Measurements from ENCODE around the gene USP6NL. TPM values are rescaled to one million over a fixed set of nuclear protein-coding genes. Genes with fewer than 3 reads are reported as not detected.

The USP6NL gene
- total RNA-seq, 1 experiment from 2014 or later, result 21.4 TPM

DNA sequence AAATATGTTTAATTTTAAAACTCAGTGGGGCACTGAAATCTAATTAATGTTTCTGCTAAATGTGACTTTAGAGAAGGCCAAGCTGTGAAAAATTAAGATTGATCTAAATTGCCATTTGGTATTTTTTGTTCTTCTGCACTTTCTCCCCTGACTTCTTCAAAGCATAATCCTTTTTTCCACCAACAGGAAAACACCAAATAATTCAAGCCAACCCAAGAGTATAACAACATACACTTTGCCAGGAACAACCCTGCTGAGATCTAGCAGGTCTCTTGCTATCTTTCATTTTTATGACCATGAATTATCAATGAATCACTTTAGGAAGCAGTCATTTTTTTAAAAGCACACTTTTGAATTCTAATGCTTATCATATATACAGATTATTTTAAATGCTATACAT is 100.1 kb downstream of the USP6NL start:
- no peak for DNase-seq (ENCODE audit: low spot score)
- Mint-ChIP-seq H3K27ac (no peak overlapping the region), H3K4me1 (peaks cover 12% of the 10 kb centered on the region), H3K9me3 (no peaks in the 10 kb centered on the region), H3K27me3 (ENCODE audit: low read depth) (no peaks in the 10 kb centered on the region), H3K36me3 (no peaks in the 10 kb centered on the region), H3K4me3 (no peak overlapping the region)
- POLR2A ChIA-PET, result no interaction called here
- TF ChIP-seq TP53 (CRISPR knock-in tag; IDR thresholded peaks at IDR 0.05), result no peak
- no peak for TF ChIP-seq SOX15 (CRISPR knock-in tag; IDR thresholded peaks at IDR 0.05)
- TF ChIP-seq, protein P1, sequence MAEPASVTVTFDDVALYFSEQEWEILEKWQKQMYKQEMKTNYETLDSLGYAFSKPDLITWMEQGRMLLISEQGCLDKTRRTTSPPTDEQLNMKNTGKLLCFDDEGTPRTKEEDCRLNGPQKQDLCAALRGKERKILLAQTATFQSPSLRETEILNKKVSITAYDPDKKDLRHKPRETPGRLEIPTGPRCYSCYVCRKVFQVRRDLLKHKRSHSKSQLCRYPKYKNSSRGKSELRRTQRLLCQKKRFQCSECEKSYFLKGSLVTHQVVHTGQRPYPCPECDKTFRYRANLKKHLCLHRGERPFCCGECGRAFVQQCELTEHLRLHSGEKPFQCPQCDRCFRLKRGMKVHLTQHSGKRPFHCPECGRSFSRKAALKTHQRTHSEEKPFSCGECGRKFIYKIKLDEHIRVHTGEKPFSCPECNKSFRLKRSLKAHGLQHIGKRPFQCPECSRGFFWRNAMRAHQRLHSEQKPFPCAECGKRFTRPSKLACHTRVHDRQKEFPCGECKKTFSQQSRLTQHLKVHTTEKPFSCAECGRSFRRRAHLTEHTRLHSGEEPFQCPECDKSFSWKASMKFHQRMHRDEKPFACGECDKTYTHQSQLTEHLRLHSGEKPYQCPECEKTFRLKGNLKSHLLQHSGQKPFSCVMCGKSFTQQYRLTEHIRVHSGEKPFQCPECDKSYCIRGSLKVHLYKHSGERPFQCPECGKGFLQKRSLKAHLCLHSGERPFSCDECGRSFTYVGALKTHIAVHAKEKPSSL (CRISPR knock-in tag; conservative IDR thresholded peaks at IDR 0.05), result no peak
- no peak for TF ChIP-seq HMGA2 (CRISPR knock-in tag; IDR thresholded peaks at IDR 0.05)
- no peak for TF ChIP-seq CBFB (CRISPR knock-in tag; IDR thresholded peaks at IDR 0.05; ENCODE audit: low read depth)
- TF ChIP-seq, protein P2, sequence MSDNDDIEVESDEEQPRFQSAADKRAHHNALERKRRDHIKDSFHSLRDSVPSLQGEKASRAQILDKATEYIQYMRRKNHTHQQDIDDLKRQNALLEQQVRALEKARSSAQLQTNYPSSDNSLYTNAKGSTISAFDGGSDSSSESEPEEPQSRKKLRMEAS (CRISPR knock-in tag; IDR thresholded peaks at IDR 0.05), result no peak
- TF ChIP-seq, protein P3, sequence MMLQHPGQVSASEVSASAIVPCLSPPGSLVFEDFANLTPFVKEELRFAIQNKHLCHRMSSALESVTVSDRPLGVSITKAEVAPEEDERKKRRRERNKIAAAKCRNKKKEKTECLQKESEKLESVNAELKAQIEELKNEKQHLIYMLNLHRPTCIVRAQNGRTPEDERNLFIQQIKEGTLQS (CRISPR knock-in tag; conservative IDR thresholded peaks at IDR 0.05), result no peak
- TF ChIP-seq CREB1 (CRISPR knock-in tag; IDR thresholded peaks at IDR 0.05), result no peak
- TF ChIP-seq RELA (CRISPR knock-in tag; IDR thresholded peaks at IDR 0.05; ENCODE audit: borderline replicate concordance), result no peak
- TF ChIP-seq, protein P4, sequence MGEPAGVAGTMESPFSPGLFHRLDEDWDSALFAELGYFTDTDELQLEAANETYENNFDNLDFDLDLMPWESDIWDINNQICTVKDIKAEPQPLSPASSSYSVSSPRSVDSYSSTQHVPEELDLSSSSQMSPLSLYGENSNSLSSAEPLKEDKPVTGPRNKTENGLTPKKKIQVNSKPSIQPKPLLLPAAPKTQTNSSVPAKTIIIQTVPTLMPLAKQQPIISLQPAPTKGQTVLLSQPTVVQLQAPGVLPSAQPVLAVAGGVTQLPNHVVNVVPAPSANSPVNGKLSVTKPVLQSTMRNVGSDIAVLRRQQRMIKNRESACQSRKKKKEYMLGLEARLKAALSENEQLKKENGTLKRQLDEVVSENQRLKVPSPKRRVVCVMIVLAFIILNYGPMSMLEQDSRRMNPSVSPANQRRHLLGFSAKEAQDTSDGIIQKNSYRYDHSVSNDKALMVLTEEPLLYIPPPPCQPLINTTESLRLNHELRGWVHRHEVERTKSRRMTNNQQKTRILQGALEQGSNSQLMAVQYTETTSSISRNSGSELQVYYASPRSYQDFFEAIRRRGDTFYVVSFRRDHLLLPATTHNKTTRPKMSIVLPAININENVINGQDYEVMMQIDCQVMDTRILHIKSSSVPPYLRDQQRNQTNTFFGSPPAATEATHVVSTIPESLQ (CRISPR knock-in tag; IDR thresholded peaks at IDR 0.05), result no peak
- ATAC-seq, result no peak
- CTCF ChIA-PET, result no interaction called here

DNA sequence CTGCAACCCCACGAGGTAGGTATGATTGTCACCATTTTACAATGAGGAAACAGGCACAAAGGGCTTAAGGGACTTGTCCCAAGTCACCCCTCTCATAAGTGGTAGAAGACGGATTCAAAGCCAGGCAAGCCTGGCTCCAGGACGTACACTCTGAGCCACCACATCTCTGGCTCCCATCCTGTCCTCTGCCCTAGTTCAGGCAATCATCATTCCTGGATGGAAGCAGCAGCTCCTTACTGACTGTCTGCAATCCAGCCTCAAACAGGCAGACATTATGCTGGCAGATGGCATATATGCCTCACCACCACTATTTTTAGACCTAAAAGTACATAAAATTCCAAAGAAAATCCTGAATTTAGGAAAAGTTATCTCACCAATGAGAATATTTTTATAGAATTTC is 100.7 kb downstream of the USP6NL start:
- CTCF ChIA-PET, result interaction anchor here (1.0 kb wide), 2 partner anchors 86 to 214 kb away, joined by 3 read pairs; no protein-coding TSS in a partner anchor
- no peaks in the 10 kb centered on the region for H3K9me3 Mint-ChIP-seq
- H3K4me3 Mint-ChIP-seq, result no peak overlapping the region
- no peaks in the 10 kb centered on the region for H3K27me3 Mint-ChIP-seq (ENCODE audit: low read depth)
- ATAC-seq (peak; percentile 67), DNase-seq (ENCODE audit: low spot score) (no peak)
- H3K36me3 Mint-ChIP-seq, result no peaks in the 10 kb centered on the region
- TF ChIP-seq CREB1 (CRISPR knock-in tag; IDR thresholded peaks at IDR 0.05) (no peak), CBFB (CRISPR knock-in tag; IDR thresholded peaks at IDR 0.05; ENCODE audit: low read depth) (no peak)
- TF ChIP-seq, protein P2 (CRISPR knock-in tag; IDR thresholded peaks at IDR 0.05), result no peak
- TF ChIP-seq, protein P5, sequence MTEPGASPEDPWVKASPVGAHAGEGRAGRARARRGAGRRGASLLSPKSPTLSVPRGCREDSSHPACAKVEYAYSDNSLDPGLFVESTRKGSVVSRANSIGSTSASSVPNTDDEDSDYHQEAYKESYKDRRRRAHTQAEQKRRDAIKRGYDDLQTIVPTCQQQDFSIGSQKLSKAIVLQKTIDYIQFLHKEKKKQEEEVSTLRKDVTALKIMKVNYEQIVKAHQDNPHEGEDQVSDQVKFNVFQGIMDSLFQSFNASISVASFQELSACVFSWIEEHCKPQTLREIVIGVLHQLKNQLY (CRISPR knock-in tag; IDR thresholded peaks at IDR 0.05), result no peak
- TF ChIP-seq, protein P6, sequence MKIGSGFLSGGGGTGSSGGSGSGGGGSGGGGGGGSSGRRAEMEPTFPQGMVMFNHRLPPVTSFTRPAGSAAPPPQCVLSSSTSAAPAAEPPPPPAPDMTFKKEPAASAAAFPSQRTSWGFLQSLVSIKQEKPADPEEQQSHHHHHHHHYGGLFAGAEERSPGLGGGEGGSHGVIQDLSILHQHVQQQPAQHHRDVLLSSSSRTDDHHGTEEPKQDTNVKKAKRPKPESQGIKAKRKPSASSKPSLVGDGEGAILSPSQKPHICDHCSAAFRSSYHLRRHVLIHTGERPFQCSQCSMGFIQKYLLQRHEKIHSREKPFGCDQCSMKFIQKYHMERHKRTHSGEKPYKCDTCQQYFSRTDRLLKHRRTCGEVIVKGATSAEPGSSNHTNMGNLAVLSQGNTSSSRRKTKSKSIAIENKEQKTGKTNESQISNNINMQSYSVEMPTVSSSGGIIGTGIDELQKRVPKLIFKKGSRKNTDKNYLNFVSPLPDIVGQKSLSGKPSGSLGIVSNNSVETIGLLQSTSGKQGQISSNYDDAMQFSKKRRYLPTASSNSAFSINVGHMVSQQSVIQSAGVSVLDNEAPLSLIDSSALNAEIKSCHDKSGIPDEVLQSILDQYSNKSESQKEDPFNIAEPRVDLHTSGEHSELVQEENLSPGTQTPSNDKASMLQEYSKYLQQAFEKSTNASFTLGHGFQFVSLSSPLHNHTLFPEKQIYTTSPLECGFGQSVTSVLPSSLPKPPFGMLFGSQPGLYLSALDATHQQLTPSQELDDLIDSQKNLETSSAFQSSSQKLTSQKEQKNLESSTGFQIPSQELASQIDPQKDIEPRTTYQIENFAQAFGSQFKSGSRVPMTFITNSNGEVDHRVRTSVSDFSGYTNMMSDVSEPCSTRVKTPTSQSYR (CRISPR knock-in tag; IDR thresholded peaks at IDR 0.05), result no peak
- peaks cover 15% of the 10 kb centered on the region for H3K4me1 Mint-ChIP-seq
- H3K27ac Mint-ChIP-seq, result peak overlapping the region; percentile 20; the same call in 1 of the 2 replicates
- POLR2A ChIA-PET, result no interaction called here

DNA sequence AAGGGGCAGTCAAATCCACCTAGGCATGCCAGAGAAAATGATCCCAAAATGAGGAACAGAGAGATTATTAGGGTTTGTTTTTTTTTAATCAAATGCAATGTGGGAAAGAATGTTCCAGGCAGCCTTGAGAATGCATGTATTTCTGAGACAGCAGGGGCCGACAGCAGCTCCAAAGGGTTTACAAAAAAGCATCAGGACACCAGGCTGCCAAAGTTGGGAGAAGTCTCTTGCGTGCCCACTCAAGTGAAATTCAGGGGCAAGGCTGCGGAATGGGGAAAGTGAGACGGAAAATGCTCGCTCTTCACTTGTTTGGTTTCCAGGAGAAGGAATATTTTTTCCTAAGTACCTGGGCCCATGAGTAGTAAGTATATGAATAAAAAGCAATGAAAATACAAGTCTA is 101.2 kb downstream of the USP6NL start:
- ATAC-seq (peak; percentile 43), DNase-seq (ENCODE audit: low spot score) (no peak)
- ChIA-PET POLR2A (no interaction called here), CTCF (interaction anchor here (0.6 to 1.0 kb wide), 3 partner anchors 86 to 215 kb away, joined by 3 read pairs; no protein-coding TSS in a partner anchor)
- H3K27ac Mint-ChIP-seq, result no peak overlapping the region
- H3K27me3 Mint-ChIP-seq (ENCODE audit: low read depth), result no peaks in the 10 kb centered on the region
- H3K4me3 Mint-ChIP-seq, result no peak overlapping the region
- no peaks in the 10 kb centered on the region for H3K36me3 Mint-ChIP-seq
- no peaks in the 10 kb centered on the region for H3K9me3 Mint-ChIP-seq
- H3K4me1 Mint-ChIP-seq, result peaks cover 18% of the 10 kb centered on the region
- TF ChIP-seq JUN (CRISPR knock-in tag; IDR thresholded peaks at IDR 0.05) (no peak), PRRX2 (CRISPR knock-in tag; IDR thresholded peaks at IDR 0.05) (no peak), ESRRA (CRISPR knock-in tag; IDR thresholded peaks at IDR 0.05; ENCODE audit: borderline replicate concordance) (no peak), TCF7 (CRISPR knock-in tag; IDR thresholded peaks at IDR 0.05; ENCODE audit: low read depth) (no peak), TEAD1 (CRISPR knock-in tag; IDR thresholded peaks at IDR 0.05) (no peak)
- TF ChIP-seq, protein P2 (CRISPR knock-in tag; IDR thresholded peaks at IDR 0.05), result no peak
- TF ChIP-seq, protein P7, sequence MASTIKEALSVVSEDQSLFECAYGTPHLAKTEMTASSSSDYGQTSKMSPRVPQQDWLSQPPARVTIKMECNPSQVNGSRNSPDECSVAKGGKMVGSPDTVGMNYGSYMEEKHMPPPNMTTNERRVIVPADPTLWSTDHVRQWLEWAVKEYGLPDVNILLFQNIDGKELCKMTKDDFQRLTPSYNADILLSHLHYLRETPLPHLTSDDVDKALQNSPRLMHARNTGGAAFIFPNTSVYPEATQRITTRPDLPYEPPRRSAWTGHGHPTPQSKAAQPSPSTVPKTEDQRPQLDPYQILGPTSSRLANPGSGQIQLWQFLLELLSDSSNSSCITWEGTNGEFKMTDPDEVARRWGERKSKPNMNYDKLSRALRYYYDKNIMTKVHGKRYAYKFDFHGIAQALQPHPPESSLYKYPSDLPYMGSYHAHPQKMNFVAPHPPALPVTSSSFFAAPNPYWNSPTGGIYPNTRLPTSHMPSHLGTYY (CRISPR knock-in tag; IDR thresholded peaks at IDR 0.05), result no peak
